LNCaP clone FGC (cell line): Measurements from ENCODE around the gene PHF20.
A peak's percentile ranks its signal among the peaks of the same experiment; 100 is the strongest.

Experiments
- DNase-seq: peaks from one replicate; pipeline ENCODE4 v3.0.0-alpha.2; 2011; ENCODE audit warnings: low read depth
- H3K4me3 ChIP-seq: 2 replicates; pipeline ENCODE4 v1.5.1; 2011; ENCODE audit warnings: mild to moderate bottlenecking, low read depth, low read length, control low read depth
- TF ChIP-seq, protein P1 (sequence below): IDR thresholded peaks from 2 replicates; pipeline ENCODE4 v1.5.1; 2012; ENCODE audit warnings: mild to moderate bottlenecking; ENCODE audit not compliant: control insufficient read depth, insufficient read depth; ENCODE audit errors: extremely low read depth

PHF20 gene

DNA sequence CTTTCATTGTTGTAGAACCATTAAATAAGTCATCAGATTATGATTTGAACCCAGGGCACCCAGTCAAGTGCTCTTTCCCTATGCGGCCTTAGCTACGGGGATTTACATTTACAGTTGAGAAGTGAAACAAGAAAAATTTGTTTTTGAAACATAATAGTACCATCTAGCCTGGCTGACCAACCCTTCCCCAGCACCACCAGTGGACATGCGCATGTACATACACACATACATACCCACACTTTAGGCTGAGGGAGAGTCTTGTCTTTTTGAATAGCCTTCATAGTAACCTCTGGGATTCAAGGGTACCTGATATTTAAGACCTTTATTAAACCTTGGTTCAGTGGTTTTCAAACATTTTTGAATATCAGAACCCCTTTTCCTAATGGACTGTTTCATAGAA lies 148.7 kb downstream of the PHF20 start:
- TF ChIP-seq, protein P1, sequence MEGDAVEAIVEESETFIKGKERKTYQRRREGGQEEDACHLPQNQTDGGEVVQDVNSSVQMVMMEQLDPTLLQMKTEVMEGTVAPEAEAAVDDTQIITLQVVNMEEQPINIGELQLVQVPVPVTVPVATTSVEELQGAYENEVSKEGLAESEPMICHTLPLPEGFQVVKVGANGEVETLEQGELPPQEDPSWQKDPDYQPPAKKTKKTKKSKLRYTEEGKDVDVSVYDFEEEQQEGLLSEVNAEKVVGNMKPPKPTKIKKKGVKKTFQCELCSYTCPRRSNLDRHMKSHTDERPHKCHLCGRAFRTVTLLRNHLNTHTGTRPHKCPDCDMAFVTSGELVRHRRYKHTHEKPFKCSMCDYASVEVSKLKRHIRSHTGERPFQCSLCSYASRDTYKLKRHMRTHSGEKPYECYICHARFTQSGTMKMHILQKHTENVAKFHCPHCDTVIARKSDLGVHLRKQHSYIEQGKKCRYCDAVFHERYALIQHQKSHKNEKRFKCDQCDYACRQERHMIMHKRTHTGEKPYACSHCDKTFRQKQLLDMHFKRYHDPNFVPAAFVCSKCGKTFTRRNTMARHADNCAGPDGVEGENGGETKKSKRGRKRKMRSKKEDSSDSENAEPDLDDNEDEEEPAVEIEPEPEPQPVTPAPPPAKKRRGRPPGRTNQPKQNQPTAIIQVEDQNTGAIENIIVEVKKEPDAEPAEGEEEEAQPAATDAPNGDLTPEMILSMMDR = no peak
- H3K4me3 ChIP-seq = no peak overlapping the region
- DNase-seq = no peak

DNA sequence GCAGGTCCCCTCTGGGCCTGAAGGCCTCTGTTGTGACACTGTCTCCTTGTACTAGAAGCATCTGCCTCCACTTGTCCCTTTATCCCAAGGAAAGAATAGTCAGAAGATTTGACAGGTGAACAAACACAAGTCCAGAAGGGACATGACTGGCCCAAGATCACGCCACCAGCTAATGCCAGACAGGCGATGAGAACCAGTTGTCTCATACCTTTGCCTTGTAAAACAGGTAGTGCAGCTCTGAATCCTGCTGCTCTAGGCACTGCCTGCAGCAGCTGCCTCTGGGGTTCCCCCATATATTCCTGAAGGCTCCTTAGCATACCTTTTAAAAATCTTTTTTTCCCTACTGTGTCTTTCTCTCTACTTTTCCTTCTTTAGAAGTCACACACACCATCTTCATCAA lies 157.5 kb downstream of the PHF20 start:
- TF ChIP-seq, protein P1 = no peak
- no peak overlapping the region for H3K4me3 ChIP-seq
- DNase-seq = peak; percentile 52

DNA sequence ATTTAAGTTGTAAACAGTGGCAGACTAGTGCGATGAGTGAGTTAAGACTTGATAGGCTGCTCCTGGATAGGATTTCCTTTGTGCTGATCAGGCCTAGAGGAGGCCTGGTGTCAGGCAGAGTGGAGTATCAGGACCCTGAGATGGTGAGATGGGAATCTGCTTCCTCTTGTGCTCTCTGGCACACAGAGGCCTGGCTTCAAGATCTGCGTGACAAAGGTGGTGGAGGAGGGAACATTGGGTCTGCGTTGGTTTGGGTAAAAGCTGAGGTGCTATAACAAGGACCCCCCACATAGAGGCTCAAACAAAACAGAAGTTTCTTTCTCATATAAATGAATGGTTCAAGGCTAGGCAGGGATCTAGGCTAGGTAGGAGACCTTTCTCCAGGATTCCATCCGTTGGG lies 162.2 kb downstream of the PHF20 start:
- DNase-seq = no peak

GRCh38 chr20:35939264-35939663 lies 167.4 kb downstream of the PHF20 start:
- no peak for DNase-seq
- TF ChIP-seq, protein P1 = no peak
- no peak overlapping the region for H3K4me3 ChIP-seq

More for the DNA sequence above, 162.2 kb downstream of the PHF20 start:
- no peak overlapping the region for H3K4me3 ChIP-seq
- TF ChIP-seq, protein P1 = no peak

DNA sequence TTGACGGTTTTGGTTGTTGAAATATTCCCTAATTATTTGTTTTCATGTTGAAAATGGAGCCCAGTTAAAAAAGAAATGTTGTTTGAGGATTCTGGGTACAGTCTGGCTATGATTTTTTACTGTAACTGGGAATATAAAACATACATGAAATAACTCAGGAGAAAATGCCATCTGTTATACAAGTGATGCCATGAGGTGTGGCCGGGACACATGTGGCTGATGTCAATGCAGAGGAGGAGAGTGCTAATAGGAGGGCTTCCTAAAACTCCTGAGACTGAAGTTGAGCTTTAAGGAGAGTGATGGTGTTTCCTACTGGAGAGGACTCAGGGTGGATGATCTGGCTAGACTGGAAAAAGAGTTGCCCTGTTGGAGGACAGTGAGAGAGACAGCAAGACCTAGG lies 169.8 kb downstream of the PHF20 start:
- TF ChIP-seq, protein P1 = no peak
- no peak for DNase-seq

GRCh38 chr20:35942243-35942642 lies 170.4 kb downstream of the PHF20 start:
- no peak for DNase-seq
- no peak overlapping the region for H3K4me3 ChIP-seq
- TF ChIP-seq, protein P1 = no peak

More for the DNA sequence above, 169.8 kb downstream of the PHF20 start:
- no peak overlapping the region for H3K4me3 ChIP-seq

- no peak for DNase-seq
- H3K4me3 ChIP-seq = no peak overlapping the region
- TF ChIP-seq, protein P1 = peak; percentile 44
Measured at GRCh38 chr20:35947489-35947888, 175.7 kb downstream of the PHF20 start.
